Activated CD4-positive, alpha-beta T cell treated with anti-CD3 and anti-CD28 coated beads, Interleukin-2, Interleukin-4, amounts not matched to agents 100 ng/mL and 50 ng/mL, durations not matched to agents 16 hours and 8 hours (primary cell): ENCODE results near the gene PLPPR1.

Experiments used
- DNase-seq: peaks from one replicate; pipeline ENCODE4 v3.0.0-alpha.2; 2020; ENCODE audit warnings: low spot score

PLPPR1 gene

GRCh38 chr9:101352892-101353463 lies 324.5 kb downstream of the PLPPR1 start:
- DNase-seq, result no peak

- no peak for DNase-seq
Observed at GRCh38 chr9:101353683-101354082, 325.2 kb downstream of the PLPPR1 start.

- DNase-seq, result no peak
Observed at GRCh38 chr9:101354143-101354764, 325.7 kb downstream of the PLPPR1 start.

GRCh38 chr9:101354765-101355708 lies 326.5 kb downstream of the PLPPR1 start:
- DNase-seq, result no peak

- DNase-seq, result no peak
Observed at GRCh38 chr9:101356619-101357018, 328.1 kb downstream of the PLPPR1 start.

- DNase-seq, result no peak
Observed at GRCh38 chr9:101359679-101360078, 331.2 kb downstream of the PLPPR1 start.

- DNase-seq, result no peak
Observed at GRCh38 chr9:101360647-101361046, 332.1 kb downstream of the PLPPR1 start.

- DNase-seq, result no peak
Observed at GRCh38 chr9:101362450-101362849, 333.9 kb downstream of the PLPPR1 start.

DNA sequence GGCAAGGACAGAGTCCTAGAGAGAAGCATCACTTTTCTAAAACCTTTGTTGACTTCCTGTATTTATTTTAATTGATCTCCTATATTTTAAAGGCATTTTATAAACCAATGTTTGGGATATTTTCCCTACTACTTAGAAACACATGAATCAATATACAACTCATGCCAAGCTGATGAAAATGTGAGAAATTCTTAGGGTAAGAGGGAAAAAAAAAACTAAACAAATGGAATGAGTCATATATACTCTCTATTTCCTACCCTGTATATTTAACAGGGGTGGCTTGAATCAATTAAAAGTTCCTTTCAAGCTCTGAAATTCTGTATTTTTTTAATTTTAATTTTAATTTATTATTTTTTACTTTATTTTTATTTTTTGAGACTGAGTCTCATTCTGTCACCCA lies 336.7 kb downstream of the PLPPR1 start:
- no peak for DNase-seq

GRCh38 chr9:101366038-101366756 lies 337.7 kb downstream of the PLPPR1 start:
- DNase-seq, result no peak

DNA sequence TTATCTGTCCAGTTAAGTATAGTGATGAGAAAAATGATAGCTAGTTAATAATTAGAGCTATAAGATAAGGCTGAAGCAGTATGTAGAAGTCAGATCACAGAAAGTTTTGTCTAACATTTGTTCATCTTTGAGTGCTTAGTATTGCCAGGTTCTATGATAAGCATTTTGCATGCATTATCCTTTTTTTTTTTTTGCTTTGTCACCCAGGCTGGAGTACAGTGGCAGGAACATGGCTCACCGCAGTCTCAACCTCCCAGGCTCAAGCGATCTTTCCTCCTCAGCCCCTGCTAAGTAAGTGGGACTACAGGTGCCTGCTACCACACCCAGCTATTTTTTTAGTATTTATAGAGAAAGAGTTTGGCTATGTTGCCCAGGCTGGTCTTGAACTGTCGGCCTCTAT lies 338.8 kb downstream of the PLPPR1 start:
- DNase-seq, result no peak

DNA sequence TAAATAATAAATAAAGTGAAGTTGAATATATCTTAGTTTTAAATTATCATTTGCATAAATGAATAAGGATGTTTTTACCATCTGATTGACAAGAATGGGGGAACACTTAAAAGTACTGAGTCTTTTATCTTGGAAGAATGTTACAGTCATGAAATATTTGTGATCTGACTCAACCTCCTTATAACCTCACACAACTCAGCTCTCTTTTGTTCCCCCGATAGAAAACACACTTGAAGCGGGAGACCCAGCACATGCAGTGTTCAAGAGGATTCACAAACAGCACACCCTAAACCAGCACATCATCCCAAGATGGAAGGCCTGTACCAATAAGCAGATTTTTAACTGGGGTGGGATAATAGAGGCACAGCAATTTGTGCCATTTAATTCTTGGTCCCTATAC lies 340.8 kb downstream of the PLPPR1 start:
- no peak for DNase-seq

- DNase-seq, result no peak
Observed at GRCh38 chr9:101369884-101370531, 341.5 kb downstream of the PLPPR1 start.

DNA sequence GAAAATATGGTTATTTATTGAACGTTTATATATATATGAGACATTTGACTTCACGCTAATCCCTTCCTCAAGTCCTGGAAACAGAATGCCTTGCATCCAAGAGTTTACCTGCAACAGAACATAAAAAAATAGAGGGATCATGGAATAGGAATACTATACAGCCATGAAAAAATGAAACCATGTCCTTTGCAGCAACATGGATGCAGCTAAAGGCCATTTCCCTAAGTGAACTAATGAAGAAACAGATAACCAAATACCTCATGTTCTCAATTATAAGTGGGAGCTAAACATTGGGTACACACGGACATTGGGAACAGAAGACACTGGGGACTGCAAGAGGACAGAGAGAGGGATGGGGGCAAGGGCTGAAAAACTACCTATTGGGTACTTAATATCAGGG lies 343.3 kb downstream of the PLPPR1 start:
- no peak for DNase-seq

DNA sequence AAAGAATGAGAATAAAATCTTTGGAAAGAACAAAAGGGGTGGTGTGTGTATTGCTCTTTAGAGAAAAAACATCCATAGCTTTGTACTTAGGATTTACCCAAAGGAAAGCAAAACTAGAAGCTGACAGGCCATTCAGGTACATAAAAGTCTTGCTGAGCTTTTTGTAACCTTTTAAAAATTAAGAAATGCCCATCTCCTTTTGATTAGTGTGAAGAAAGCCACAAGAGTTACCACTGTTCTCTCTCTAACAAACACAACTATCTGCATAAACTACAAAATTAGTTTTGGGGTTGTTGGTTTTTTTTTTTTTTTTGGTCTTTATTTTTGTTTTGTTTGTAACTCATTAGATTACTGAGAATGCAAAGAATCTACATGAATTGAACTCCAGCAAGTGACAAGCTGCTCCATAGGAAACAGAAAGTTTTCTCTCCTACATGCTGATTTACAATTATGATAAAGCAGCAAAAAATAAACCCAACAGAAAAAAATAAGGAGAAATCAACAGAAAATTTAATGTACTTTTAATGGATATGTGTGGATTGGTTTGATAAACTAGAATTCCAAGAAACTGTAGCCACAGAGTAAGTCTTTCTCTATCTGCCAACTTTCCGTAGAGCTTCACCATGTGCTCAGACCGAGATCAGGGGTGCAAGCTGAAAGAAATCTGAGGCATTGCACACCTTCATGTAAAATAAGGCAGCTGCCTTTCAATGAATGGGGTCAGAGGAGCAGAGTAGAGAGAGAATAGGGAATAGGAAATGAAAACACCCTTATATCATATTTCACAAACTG lies 344.0 kb downstream of the PLPPR1 start:
- no peak for DNase-seq
